Type B pancreatic cell (in vitro differentiated cells): ENCODE measurements around the gene BARHL1. TPM values are rescaled to one million over a fixed set of nuclear protein-coding genes. Genes with fewer than 3 reads are reported as not detected.

Experiments
- DNase-seq: peaks from one replicate; pipeline ENCODE4 v3.0.0; 2021; ENCODE audit warnings: mixed read lengths; ENCODE audit not compliant: unreplicated experiment; ENCODE audit errors: extremely low spot score
- H3K27ac Mint-ChIP-seq: 2 replicates; pipeline ENCODE4 v1.8.0; 2021; ENCODE audit warnings: mild to moderate bottlenecking, mixed read lengths
- H3K27me3 Mint-ChIP-seq: 2 replicates; pipeline ENCODE4 v1.8.0; 2021; ENCODE audit warnings: mixed read lengths
- H3K36me3 Mint-ChIP-seq: 2 replicates; pipeline ENCODE4 v1.8.0; 2021; ENCODE audit warnings: mixed read lengths
- H3K4me1 Mint-ChIP-seq: one replicate; pipeline ENCODE4 v1.8.0; 2021; ENCODE audit warnings: mixed read lengths; ENCODE audit not compliant: unreplicated experiment
- H3K4me3 Mint-ChIP-seq: 2 replicates; pipeline ENCODE4 v1.8.0; 2021; ENCODE audit warnings: mild to moderate bottlenecking, mixed read lengths
- H3K9me3 Mint-ChIP-seq: 2 replicates; pipeline ENCODE4 v1.8.0; 2021; ENCODE audit warnings: mixed read lengths
- CTCF ChIP-seq: fragments of 200-600 bp; sonication (generic); conservative IDR thresholded peaks from 2 replicates; pipeline ENCODE4 v1.5.0; 2021; ENCODE audit warnings: antibody characterized with exemption, mild to moderate bottlenecking
- total RNA-seq: library from RNA; stranded (reverse); gene quantifications from 2 replicates; pipeline ENCODE4 v1.2.1, GENCODE V29; 2021; ENCODE audit warnings: low replicate concordance

BARHL1 gene
- total RNA-seq, 1 donor from 2014 or later: 0.14 TPM

GRCh38 chr9:132609184-132609583, 26.8 kb downstream of the BARHL1 start:
- Mint-ChIP-seq H3K36me3 (peaks cover 26% of the 10 kb centered on the region), H3K4me1 (no peaks in the 10 kb centered on the region), H3K9me3 (no peaks in the 10 kb centered on the region), H3K4me3 (no peak overlapping the region), H3K27ac (no peak overlapping the region), H3K27me3 (no peaks in the 10 kb centered on the region)
- TF ChIP-seq CTCF: no peak
- DNase-seq: no peak

GRCh38 chr9:132609829-132610228, 27.4 kb downstream of the BARHL1 start:
- no peak for TF ChIP-seq CTCF
- Mint-ChIP-seq H3K27ac (no peak overlapping the region), H3K4me1 (no peaks in the 10 kb centered on the region), H3K36me3 (peaks cover 25% of the 10 kb centered on the region), H3K9me3 (no peaks in the 10 kb centered on the region), H3K4me3 (no peak overlapping the region), H3K27me3 (no peaks in the 10 kb centered on the region)
- no peak for DNase-seq

GRCh38 chr9:132610661-132611060, 28.3 kb downstream of the BARHL1 start:
- H3K27ac Mint-ChIP-seq: no peak overlapping the region
- no peaks in the 10 kb centered on the region for H3K4me1 Mint-ChIP-seq
- H3K27me3 Mint-ChIP-seq: no peaks in the 10 kb centered on the region
- peaks cover 24% of the 10 kb centered on the region for H3K36me3 Mint-ChIP-seq
- TF ChIP-seq CTCF: no peak
- no peaks in the 10 kb centered on the region for H3K9me3 Mint-ChIP-seq
- no peak for DNase-seq
- no peak overlapping the region for H3K4me3 Mint-ChIP-seq

GRCh38 chr9:132614324-132614723, 31.9 kb downstream of the BARHL1 start:
- H3K9me3 Mint-ChIP-seq: no peaks in the 10 kb centered on the region
- no peaks in the 10 kb centered on the region for H3K27me3 Mint-ChIP-seq
- peaks cover 33% of the 10 kb centered on the region for H3K36me3 Mint-ChIP-seq
- no peak for TF ChIP-seq CTCF
- H3K4me3 Mint-ChIP-seq: no peak overlapping the region
- H3K27ac Mint-ChIP-seq: no peak overlapping the region
- no peak for DNase-seq
- no peaks in the 10 kb centered on the region for H3K4me1 Mint-ChIP-seq

GRCh38 chr9:132615774-132616173, 33.4 kb downstream of the BARHL1 start:
- Mint-ChIP-seq H3K27me3 (no peaks in the 10 kb centered on the region), H3K36me3 (peaks cover 36% of the 10 kb centered on the region), H3K9me3 (no peaks in the 10 kb centered on the region), H3K4me1 (no peaks in the 10 kb centered on the region), H3K4me3 (no peak overlapping the region), H3K27ac (no peak overlapping the region)
- TF ChIP-seq CTCF: no peak
- no peak for DNase-seq

GRCh38 chr9:132616725-132617124, 34.3 kb downstream of the BARHL1 start:
- Mint-ChIP-seq H3K36me3 (peaks cover 36% of the 10 kb centered on the region), H3K4me1 (no peaks in the 10 kb centered on the region), H3K9me3 (no peaks in the 10 kb centered on the region), H3K4me3 (no peak overlapping the region), H3K27ac (no peak overlapping the region), H3K27me3 (no peaks in the 10 kb centered on the region)
- TF ChIP-seq CTCF: no peak
- DNase-seq: no peak
